ENCODE results near the gene NANP. TPM values are rescaled to one million over a fixed set of nuclear protein-coding genes. Genes with fewer than 3 reads are reported as not detected.

The NANP gene, protein sequence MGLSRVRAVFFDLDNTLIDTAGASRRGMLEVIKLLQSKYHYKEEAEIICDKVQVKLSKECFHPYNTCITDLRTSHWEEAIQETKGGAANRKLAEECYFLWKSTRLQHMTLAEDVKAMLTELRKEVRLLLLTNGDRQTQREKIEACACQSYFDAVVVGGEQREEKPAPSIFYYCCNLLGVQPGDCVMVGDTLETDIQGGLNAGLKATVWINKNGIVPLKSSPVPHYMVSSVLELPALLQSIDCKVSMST
- polyA plus RNA-seq = 0.69 and 0.93 TPM in 2 replicates

DNA sequence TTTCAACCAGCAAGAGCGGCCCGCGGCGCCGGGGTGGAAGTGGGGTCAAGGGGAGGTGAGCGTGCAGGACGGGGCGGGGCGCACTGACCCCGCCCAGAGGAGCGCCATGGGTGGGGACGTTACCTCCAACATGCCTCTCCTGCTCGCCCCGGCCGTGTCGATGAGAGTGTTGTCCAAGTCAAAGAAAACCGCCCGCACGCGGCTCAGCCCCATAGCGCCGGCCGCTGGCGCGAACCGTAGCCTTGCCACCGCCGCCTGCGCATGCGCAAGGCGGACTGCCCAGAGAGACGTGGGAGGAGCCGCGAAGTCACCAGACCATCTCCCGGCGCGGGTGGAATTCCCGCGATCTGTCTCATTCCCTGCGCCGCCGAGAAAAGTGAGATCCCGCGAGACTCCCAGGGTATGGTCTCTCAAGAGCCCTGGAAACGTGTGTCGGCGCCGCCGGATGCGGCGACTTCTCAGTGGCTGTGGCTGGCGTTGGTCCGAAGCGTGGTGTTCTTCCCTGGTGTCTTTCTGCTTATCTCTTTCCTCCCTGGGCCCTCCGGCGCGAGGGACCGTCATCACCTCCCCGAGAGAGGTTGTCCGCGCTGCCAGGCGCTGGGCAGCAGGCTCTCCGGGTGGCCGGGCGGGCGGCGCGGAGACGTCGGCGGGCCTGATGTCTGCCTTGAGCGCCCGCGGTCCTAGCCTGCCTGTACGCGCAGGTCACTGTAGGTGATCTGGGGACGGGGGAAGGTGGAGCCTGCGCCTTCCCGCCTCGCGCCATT is at the start of gene NANP:
Gene NANP, minus strand, starts transcription at position 279 of the 764 bp plus-strand sequence. Its CDS starts 66 bp downstream, at position 213.

DNA sequence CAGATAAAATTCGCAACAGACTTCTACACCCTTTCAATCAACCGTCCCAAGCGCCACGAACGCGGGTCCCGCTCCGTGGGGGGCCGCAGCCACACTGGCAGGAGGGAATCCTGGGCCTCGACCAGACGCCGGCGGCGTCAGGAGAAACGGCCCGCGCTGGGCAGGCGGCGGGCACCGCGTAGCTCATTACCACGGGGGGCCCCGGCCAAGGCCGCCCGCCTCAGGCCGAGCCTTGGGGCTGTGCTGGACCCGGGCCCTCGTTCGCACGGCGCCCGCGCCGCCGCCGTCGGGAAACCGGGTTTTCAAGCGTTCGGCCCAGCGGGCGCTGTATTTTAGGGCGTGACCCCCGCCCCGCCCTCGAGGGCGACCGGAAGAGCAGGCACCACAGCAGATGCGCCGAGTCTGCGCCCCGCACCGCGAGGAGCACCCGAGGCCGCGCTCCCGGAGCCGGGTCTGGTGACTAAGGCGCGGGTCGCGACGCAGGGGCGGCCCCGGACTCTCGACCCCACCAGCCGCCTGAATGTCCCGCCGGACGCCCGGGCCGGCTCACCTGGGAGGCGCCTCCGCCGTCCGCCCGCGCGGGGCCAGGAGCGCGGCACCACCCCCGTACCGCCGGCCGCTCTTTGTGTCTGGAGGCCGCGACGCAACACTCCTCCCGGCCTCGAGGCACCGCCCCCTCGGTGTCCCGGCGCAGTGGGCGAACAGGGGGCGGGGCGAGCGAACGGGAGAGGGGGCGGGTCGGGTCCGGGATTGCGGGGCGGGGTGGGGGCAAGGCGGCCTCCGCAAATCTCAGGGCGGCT is 38.7 kb downstream of the NANP start, which contains the start of gene NINL:
Gene NINL, minus strand, starts transcription at position 627 of the 800 bp plus-strand sequence. CDS start 58,944 bp downstream, outside the sequence.

Other genes with a start within 250 kb of the NANP start
- 28.3 and 46.4 TPM in 2 replicates for gene ABHD12, start 233.2 kb downstream of the NANP start, polyA plus RNA-seq
- 0.40 TPM in 1 of 2 replicates, not detected in the other for gene GINS1, start 216.3 kb downstream of the NANP start, polyA plus RNA-seq
- 0.27 and 1.1 TPM in 2 replicates for gene NINL, start 38.5 kb downstream of the NANP start, polyA plus RNA-seq
- 2.4 and 5.3 TPM in 2 replicates for gene ZNF337, start 72.8 kb upstream of the NANP start, polyA plus RNA-seq

All from Purkinje cell (primary cell).